Liver (tissue), 9 donors: Measurements from ENCODE around the gene SLC31A1. TPM values are rescaled to one million over a fixed set of nuclear protein-coding genes. Genes with fewer than 3 reads are reported as not detected.
A peak's percentile ranks its signal among the peaks of the same experiment; 100 is the strongest.

Source experiments
- DNase-seq: peaks from one replicate; pipeline ENCODE4 v3.0.0-alpha.2; 2017; ENCODE audit warnings: low spot score
- H3K27ac ChIP-seq, 2 donors: one replicate each; pipeline ENCODE4 v1.7.0; 2013; ENCODE audit warnings: inconsistent platforms in 2 of 2, low read length in 2 of 2, control low read depth in 1 of 2, low read depth in 1 of 2, mild to moderate bottlenecking in 1 of 2
- H3K27me3 ChIP-seq, 4 donors: one replicate each; pipeline versions ENCODE4 v1.6.1 to v1.7.0; 2013; ENCODE audit warnings: low read length in 3 of 4, inconsistent platforms in 1 of 4, mild to moderate bottlenecking in 1 of 4, moderate library complexity in 1 of 4; ENCODE audit not compliant: control insufficient read depth in 4 of 4, insufficient read depth in 4 of 4
- H3K36me3 ChIP-seq, 4 donors: one replicate each; pipeline versions ENCODE4 v1.6.1 to v1.7.0; 2013; ENCODE audit warnings: low read length in 3 of 4, mild to moderate bottlenecking in 3 of 4, low read depth in 1 of 4, moderate library complexity in 1 of 4; ENCODE audit not compliant: control insufficient read depth in 4 of 4, insufficient read depth in 3 of 4
- H3K4me1 ChIP-seq, 4 donors: one replicate each; pipeline versions ENCODE4 v1.6.1 to v1.7.0; 2013; ENCODE audit warnings: low read length in 3 of 4, mild to moderate bottlenecking in 3 of 4, moderate library complexity in 1 of 4; ENCODE audit not compliant: control insufficient read depth in 4 of 4, insufficient read depth in 4 of 4
- H3K4me3 ChIP-seq, 3 donors: one replicate each; pipeline versions ENCODE4 v1.6.1 to v1.7.0; 2013; ENCODE audit warnings: low read length in 3 of 3, control low read depth in 1 of 3, low read depth in 1 of 3, mild to moderate bottlenecking in 1 of 3
- H3K9ac ChIP-seq, 2 donors: one replicate each; pipeline ENCODE4 v1.7.0; 2013; ENCODE audit warnings: low read length in 2 of 2, mild to moderate bottlenecking in 2 of 2, moderate library complexity in 2 of 2, control low read depth in 1 of 2, low read depth in 1 of 2
- H3K9me3 ChIP-seq, 4 donors: one replicate each; pipeline versions ENCODE4 v1.6.1 to v1.7.0; 2013; ENCODE audit warnings: low read length in 3 of 4; ENCODE audit not compliant: control insufficient read depth in 4 of 4
- ATF3 ChIP-seq: IDR thresholded peaks from 2 replicates; pipeline ENCODE4 v1.6.1; 2016; ENCODE audit warnings: antibody characterized with exemption
- EGR1 ChIP-seq, 2 donors: IDR thresholded peaks; 2 replicates each; pipeline ENCODE4 v1.6.1; 2016 to 2018; ENCODE audit warnings: antibody characterized with exemption in 2 of 2, low read depth in 2 of 2
- GABPA ChIP-seq, 2 donors: IDR thresholded peaks in 1 of 2; conservative IDR thresholded peaks in 1 of 2; 2 replicates each; pipeline ENCODE4 v1.6.1; 2016; ENCODE audit warnings: antibody characterized with exemption in 2 of 2, mild to moderate bottlenecking in 1 of 2, moderate library complexity in 1 of 2
- HNF4G ChIP-seq: IDR thresholded peaks from 2 replicates; pipeline ENCODE4 v1.6.1; 2016; ENCODE audit warnings: antibody characterized with exemption
- JUND ChIP-seq, 2 donors: IDR thresholded peaks; 2 replicates each; pipeline ENCODE4 v1.6.1; 2016; ENCODE audit warnings: antibody characterized with exemption in 2 of 2
- NR2F2 ChIP-seq: IDR thresholded peaks from 2 replicates; pipeline ENCODE4 v1.6.1; 2016; ENCODE audit warnings: antibody characterized with exemption
- RAD21 ChIP-seq, 2 donors: IDR thresholded peaks; 2 replicates each; pipeline ENCODE4 v1.6.1; 2016; ENCODE audit warnings: antibody characterized with exemption in 2 of 2, mild to moderate bottlenecking in 2 of 2
- REST ChIP-seq: IDR thresholded peaks from 2 replicates; pipeline ENCODE4 v1.6.1; 2016; ENCODE audit warnings: antibody characterized with exemption, mild to moderate bottlenecking
- RXRA ChIP-seq, 2 donors: IDR thresholded peaks; 2 replicates each; pipeline ENCODE4 v1.6.1; 2017 to 2018; ENCODE audit warnings: antibody characterized with exemption in 2 of 2, mild to moderate bottlenecking in 1 of 2
- SP1 ChIP-seq: IDR thresholded peaks from 2 replicates; pipeline ENCODE4 v1.6.1; 2018; ENCODE audit warnings: antibody characterized with exemption, mild to moderate bottlenecking
- TAF1 ChIP-seq: conservative IDR thresholded peaks from 2 replicates; pipeline ENCODE4 v1.6.1; 2016; ENCODE audit warnings: antibody characterized with exemption, mild to moderate bottlenecking
- YY1 ChIP-seq: IDR thresholded peaks from 2 replicates; pipeline ENCODE4 v1.6.1; 2016; ENCODE audit warnings: antibody characterized with exemption, mild to moderate bottlenecking
- WGBS: extraction: QIAGEN DNeasy Blood & Tissue Kit; methylation state at CpG from one replicate; pipeline ENCODE4 v1.1.7; 2013; 5-methylcytosine and 5-hydroxymethylcytosine counted together
- polyA plus RNA-seq, 2 donors: library from polyadenylated mRNA; stranded (reverse) in 1 of 2; unstranded in 1 of 2; fragments of 200-250 nt in 1 of 2; fragments of >200 nt in 1 of 2; fragmentation: Nextera tagmentation in 1 of 2; extraction: Ambion mirVana in 1 of 2; gene quantifications; one replicate each; pipeline versions ENCODE4 v1.2.1 to v1.2.3, GENCODE V29; 2013 to 2015
- total RNA-seq, 2 donors: library from RNA; depleted of rRNA; stranded (reverse); fragments of >200 nt; gene quantifications; one replicate each; pipeline ENCODE4 v1.2.3, GENCODE V29; 2014
- TF ChIP-seq, protein P1 (sequence below): fragments of 150-350 bp; IDR thresholded peaks from 2 replicates; pipeline ENCODE4 v1.5.1; 2017; ENCODE audit warnings: improper control_type of control experiment, low read depth, low read length; ENCODE audit not compliant: missing input control
- donor health status: healthy.
- donor health status: healthy.
- donor health status: healthy.
- donor health status: healthy.
- donor health status: healthy.

Gene SLC31A1
- total and polyA plus RNA-seq, 4 donors: 26.6 to 96.2 (median 44.9) TPM

- Histone ChIP-seq H3K36me3 (peaks cover 13 to 76% (median 69%) of the 10 kb centered on the region in 4 donors), H3K9me3 (no peaks in the 10 kb centered on the region), H3K9ac (no peak overlapping the region), H3K27me3 (no peaks in the 10 kb centered on the region), H3K4me1 (no peaks in the 10 kb centered on the region), H3K4me3 (no peak overlapping the region), H3K27ac (no peak overlapping the region)
- no peak for DNase-seq
- no peak for TF ChIP-seq YY1
- no peak for TF ChIP-seq EGR1 (IDR thresholded peaks at IDR 0.05; ENCODE audit: low read depth in 2 of 2)
- TF ChIP-seq NR2F2: no peak
- no peak for TF ChIP-seq SP1
- TF ChIP-seq RXRA (IDR thresholded peaks at IDR 0.05): no peak
- no peak for TF ChIP-seq TAF1
- TF ChIP-seq HNF4G: no peak
- no peak for TF ChIP-seq RAD21 (IDR thresholded peaks at IDR 0.05)
- TF ChIP-seq, protein P1, sequence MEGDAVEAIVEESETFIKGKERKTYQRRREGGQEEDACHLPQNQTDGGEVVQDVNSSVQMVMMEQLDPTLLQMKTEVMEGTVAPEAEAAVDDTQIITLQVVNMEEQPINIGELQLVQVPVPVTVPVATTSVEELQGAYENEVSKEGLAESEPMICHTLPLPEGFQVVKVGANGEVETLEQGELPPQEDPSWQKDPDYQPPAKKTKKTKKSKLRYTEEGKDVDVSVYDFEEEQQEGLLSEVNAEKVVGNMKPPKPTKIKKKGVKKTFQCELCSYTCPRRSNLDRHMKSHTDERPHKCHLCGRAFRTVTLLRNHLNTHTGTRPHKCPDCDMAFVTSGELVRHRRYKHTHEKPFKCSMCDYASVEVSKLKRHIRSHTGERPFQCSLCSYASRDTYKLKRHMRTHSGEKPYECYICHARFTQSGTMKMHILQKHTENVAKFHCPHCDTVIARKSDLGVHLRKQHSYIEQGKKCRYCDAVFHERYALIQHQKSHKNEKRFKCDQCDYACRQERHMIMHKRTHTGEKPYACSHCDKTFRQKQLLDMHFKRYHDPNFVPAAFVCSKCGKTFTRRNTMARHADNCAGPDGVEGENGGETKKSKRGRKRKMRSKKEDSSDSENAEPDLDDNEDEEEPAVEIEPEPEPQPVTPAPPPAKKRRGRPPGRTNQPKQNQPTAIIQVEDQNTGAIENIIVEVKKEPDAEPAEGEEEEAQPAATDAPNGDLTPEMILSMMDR: no peak
- no peak for TF ChIP-seq GABPA (IDR thresholded peaks at IDR 0.05 in 1 of 2, conservative IDR thresholded peaks at IDR 0.05 in 1 of 2)
- TF ChIP-seq REST: no peak
- TF ChIP-seq JUND (IDR thresholded peaks at IDR 0.05): no peak
- no peak for TF ChIP-seq ATF3
- 97% methylated on average over 7 of the region's 7 CpGs for WGBS
Measured at GRCh38 chr9:113186137-113186755, 35.1 kb upstream of the SLC31A1 start.

DNA sequence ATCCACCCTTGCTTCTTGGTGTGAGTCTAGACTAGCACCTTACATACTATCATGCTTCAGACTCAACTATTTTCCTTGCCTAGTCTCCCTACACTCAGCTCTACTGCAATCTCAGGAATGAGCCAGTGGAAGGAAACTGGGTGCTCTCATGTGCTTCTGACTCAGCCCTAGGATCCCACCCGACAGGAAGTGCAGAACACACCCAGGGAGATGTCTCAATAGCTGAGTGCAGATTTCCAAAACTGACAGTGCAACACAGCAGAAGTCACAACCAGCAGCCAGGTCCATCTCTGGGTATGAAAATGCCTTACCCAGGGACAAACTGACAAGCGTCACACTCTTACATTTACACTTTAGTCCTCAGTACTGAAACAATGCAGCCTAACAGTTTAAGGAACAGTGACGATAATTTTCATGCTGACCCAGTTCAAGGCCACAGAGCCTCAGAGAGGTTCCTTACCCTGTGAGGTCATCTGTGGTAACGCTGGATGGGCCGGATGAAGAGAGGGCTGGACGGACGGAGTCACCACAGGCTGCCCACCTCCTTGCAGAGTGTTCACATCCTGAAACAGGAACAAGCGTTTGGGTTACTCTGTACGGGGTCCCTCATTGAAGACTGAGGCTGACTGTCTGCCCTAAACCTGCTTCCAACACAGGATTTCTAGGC, 33.3 kb upstream of the SLC31A1 start:
- TF ChIP-seq NR2F2: peak; percentile 17
- no peak for TF ChIP-seq HNF4G
- TF ChIP-seq REST: no peak
- TF ChIP-seq JUND (IDR thresholded peaks at IDR 0.05): peak in 1 of 2 donors; percentile 28
- peak; percentile 6 for TF ChIP-seq SP1
- 74% methylated on average over 9 of the region's 9 CpGs for WGBS
- H3K27me3 ChIP-seq: no peaks in the 10 kb centered on the region
- H3K36me3 ChIP-seq: peaks cover 11 to 67% (median 57%) of the 10 kb centered on the region in 4 donors
- DNase-seq: no peak
- no peaks in the 10 kb centered on the region for H3K9me3 ChIP-seq
- peaks cover 0 to 1% (median 0%) of the 10 kb centered on the region in 4 donors for H3K4me1 ChIP-seq
- H3K27ac ChIP-seq: peak overlapping the region; percentile 4 to 9
- no peak overlapping the region for H3K9ac ChIP-seq
- H3K4me3 ChIP-seq: no peak overlapping the region
